ENCODE measurements around the gene CHKB.

DNA sequence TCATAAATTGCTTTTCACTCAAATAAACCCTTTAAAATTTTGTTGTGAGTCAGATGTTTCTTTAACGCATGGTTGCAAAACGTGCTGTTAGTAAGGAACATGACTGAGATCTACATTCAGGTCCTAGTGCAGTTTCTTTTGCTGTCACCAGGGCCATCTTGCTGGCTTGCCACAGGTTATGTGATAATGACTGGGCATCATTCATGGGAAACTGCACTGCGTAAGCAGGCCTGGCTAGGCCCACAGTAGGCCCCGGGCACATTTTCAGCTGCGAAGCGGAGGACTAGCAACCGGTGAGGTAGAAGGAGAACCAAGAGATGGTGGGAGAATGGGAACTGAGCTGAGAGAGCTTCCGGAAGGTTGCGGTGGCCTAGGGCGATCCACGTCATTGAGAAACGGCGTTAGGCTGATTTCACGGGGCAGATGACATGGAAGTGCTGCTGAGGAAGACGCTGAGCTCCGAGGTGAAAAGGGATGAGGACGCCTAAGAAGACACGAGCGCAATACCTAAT, 40.2 kb downstream of the CHKB start:
- no peak for TF ChIP-seq GATA2 (IDR thresholded peaks at IDR 0.05; ENCODE audit: low read depth, low read length)
- no peak for TF ChIP-seq GATA3 (IDR thresholded peaks at IDR 0.05; ENCODE audit: low read depth, low read length)
